Measurements from ENCODE around the gene ASCL2. TPM values are rescaled to one million over a fixed set of nuclear protein-coding genes. Genes with fewer than 3 reads are reported as not detected.

ASCL2 gene
- total RNA-seq, 1 experiment from 2014 or later = 0.35 TPM

- no peak overlapping the region for H2AFZ ChIP-seq (ENCODE audit: low read length)
- peaks cover 5% of the 10 kb centered on the region; the same call in 1 of the 2 replicates for H3K27me3 ChIP-seq (ENCODE audit: insufficient read depth, low read length)
- no peak overlapping the region for H2AK5ac ChIP-seq (ENCODE audit: insufficient read length, low read length)
- no peak overlapping the region for H4K5ac ChIP-seq (ENCODE audit: insufficient read length, low read depth, low read length)
- H3K4me2 ChIP-seq (ENCODE audit: insufficient read depth, insufficient read length, low read length) = no peak overlapping the region
- H3K4me1 ChIP-seq (ENCODE audit: insufficient read depth, low read length) = no peaks in the 10 kb centered on the region; the same call in 1 of the 2 replicates
- Mint-ChIP-seq H3K9me3 (peaks cover 4 to 5% of the 10 kb centered on the region in 2 experiments; a peak in 3 of 5 replicates), H3K4me3 (no peak overlapping the region), H3K27me3 (ENCODE audit: low read depth) (peaks cover 72% of the 10 kb centered on the region), H3K27ac (no peak overlapping the region), H3K4me1 (peaks cover 12 to 14% of the 10 kb centered on the region in 2 experiments), H3K36me3 (ENCODE audit: insufficient read depth in 1 of 3, low read depth in 3 of 3) (0 out of 7 replicates have a peak, but pooled peaks cover 0 to 3% (median 0%) of the 10 kb centered on the region in 3 experiments)
- no peaks in the 10 kb centered on the region for H3K23me2 ChIP-seq (ENCODE audit: insufficient read length, low read depth, low read length, poor library complexity, severe bottlenecking)
- H3K27ac ChIP-seq (ENCODE audit: insufficient read length, low read depth, low read length) = no peak overlapping the region
- no peak overlapping the region for H3T11ph ChIP-seq (ENCODE audit: low read length)
- no peak overlapping the region for H2BK15ac ChIP-seq (ENCODE audit: low read depth, low read length)
- H2BK5ac ChIP-seq (ENCODE audit: insufficient read length, low read length) = no peak overlapping the region
- no peaks in the 10 kb centered on the region for H3K79me1 ChIP-seq (ENCODE audit: insufficient read depth, low read depth, low read length, poor library complexity, severe bottlenecking)
- no peak overlapping the region for H2BK120ac ChIP-seq (ENCODE audit: low read depth, low read length, poor library complexity, severe bottlenecking)
- H4K20me1 ChIP-seq (ENCODE audit: control insufficient read depth, insufficient read depth, insufficient read length) = no peaks in the 10 kb centered on the region
- no peak overlapping the region for H2BK12ac ChIP-seq (ENCODE audit: insufficient read length, low read depth, low read length)
- H3K79me2 ChIP-seq (ENCODE audit: insufficient read depth, low read length) = no peaks in the 10 kb centered on the region
- H3K56ac ChIP-seq (ENCODE audit: insufficient read length, low read depth, low read length) = no peak overlapping the region
- no peak overlapping the region for H3K14ac ChIP-seq (ENCODE audit: insufficient read depth, low read length)
- DNase-seq = peak; percentile 28
- H3K23ac ChIP-seq (ENCODE audit: insufficient read length, low read depth, low read length) = no peak overlapping the region
- H4K91ac ChIP-seq (ENCODE audit: insufficient read length, low read depth, low read length) = no peak overlapping the region
- TF ChIP-seq, protein P1, sequence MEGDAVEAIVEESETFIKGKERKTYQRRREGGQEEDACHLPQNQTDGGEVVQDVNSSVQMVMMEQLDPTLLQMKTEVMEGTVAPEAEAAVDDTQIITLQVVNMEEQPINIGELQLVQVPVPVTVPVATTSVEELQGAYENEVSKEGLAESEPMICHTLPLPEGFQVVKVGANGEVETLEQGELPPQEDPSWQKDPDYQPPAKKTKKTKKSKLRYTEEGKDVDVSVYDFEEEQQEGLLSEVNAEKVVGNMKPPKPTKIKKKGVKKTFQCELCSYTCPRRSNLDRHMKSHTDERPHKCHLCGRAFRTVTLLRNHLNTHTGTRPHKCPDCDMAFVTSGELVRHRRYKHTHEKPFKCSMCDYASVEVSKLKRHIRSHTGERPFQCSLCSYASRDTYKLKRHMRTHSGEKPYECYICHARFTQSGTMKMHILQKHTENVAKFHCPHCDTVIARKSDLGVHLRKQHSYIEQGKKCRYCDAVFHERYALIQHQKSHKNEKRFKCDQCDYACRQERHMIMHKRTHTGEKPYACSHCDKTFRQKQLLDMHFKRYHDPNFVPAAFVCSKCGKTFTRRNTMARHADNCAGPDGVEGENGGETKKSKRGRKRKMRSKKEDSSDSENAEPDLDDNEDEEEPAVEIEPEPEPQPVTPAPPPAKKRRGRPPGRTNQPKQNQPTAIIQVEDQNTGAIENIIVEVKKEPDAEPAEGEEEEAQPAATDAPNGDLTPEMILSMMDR (conservative IDR thresholded peaks at IDR 0.05) = no peak
- WGBS (ENCODE audit: extremely low coverage, insufficient read length, low lambda C conversion rate) = no CpG with 5 or more reads among the region's 6 CpGs
- H4K8ac ChIP-seq (replicated peaks; ENCODE audit: insufficient read length, low read depth, low read length) = no peak overlapping the region
- no peak overlapping the region for H3K18ac ChIP-seq (ENCODE audit: insufficient read length, low read depth, low read length)
- no peak overlapping the region for H3K9ac ChIP-seq (ENCODE audit: extremely low read depth, insufficient read length, low read length)
- H2BK20ac ChIP-seq (ENCODE audit: low read depth, low read length, poor library complexity, severe bottlenecking) = no peak overlapping the region
- no peaks in the 10 kb centered on the region for H3K9me3 ChIP-seq (ENCODE audit: control insufficient read depth, low read depth, low read length)
- H3K4ac ChIP-seq (ENCODE audit: low read depth, low read length) = no peak overlapping the region
Measured at GRCh38 chr11:2277008-2277346, 6.6 kb upstream of the ASCL2 start.

Measured in H9 (cell line).